ENCODE results near the gene NATD1.
"Not testable (repeated sequence)": the region's sequence is repeated elsewhere in the genome, so short reads cannot be mapped to it uniquely, and the experiment has no call there.

The NATD1 gene

DNA sequence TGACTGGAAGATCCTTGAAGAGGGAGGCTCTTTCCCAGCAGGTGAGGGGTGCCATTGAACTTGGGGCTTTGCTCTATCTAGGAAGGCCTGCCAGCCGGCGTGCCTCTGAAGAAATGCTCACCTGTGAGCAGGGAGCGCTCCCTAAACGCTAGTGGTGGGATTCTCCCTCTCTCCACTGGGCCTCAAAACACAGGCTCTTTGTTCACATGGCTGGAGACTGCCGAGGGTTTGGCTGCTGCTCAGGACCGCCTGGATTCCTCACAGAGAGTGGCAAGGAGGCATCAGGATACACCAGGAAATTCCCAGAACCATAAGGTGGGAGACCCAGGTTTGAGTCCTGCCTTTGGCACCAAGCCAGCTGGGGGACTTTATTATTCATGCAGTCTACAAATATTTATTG, 21.7 kb downstream of the NATD1 start:
- intact Hi-C loops (cut with DNase I): no loop called here
- peak in 2 of 10 donors; percentile 49 to 58 for DNase-seq

DNA sequence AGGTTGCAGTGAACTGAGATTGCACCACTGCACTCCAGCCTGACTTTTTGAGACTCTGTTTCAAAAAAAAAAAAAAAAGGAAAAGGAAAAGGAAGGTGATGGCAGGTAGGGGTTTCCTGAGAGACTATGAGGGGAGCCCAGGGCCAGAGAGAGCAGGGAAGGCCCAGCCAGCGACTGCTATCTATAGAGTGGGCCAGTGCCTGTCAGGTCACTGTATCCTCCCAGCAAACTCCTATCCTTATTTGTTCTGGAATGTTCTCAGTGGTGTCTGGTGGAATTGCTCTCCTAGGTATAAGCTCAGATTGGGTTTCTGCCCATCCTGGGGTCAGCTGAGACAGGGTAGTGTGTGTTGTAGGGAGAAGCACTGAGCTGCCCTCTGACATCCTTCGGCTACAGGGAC, 24.4 kb downstream of the NATD1 start:
- intact Hi-C loops (cut with DNase I): no loop called here
- DNase-seq: peak in 2 of 10 donors; percentile 12 to 57

DNA sequence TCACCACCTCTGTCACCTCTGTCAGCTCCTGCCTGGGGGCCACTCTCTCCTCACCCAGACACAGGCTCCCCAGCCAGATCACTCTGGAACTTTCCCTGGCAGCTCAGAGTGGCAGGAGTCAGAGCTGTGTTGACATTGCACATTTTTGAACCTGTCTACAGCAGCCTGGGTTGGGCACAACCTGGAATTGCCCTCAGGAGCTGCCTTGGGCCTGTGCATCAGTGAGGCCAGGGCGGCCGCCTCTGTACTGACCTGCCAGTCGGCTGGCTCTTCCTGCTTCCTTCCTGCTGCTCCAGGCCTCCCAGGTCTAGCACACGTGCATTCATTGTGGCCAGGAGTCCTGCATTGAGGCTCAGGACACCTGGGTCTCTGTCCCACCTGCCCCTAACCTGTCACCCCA, 25.1 kb downstream of the NATD1 start:
- DNase-seq: peak in 3 of 10 donors; percentile 44 to 62 (median 60)
- intact Hi-C loops (cut with DNase I): no loop called here

DNA sequence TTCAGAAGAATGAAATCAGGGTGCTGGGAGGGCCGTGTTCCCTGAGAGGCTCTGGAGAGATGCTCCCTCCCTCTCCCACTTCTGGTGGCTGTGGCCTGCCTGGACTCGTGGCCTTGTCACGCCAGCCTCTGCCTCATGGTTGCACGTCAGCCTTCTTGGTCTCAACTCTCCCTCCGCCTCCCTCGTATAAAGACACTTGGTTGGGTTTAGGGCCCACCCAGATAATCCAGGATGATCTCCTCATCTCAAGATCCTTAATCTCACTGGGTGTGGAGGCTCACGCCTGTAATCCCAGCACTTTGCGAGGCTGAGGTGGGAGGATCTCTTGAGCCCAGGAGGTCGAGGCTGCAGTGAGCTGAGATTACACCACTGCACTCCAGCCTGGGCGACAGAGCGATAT, 25.9 kb downstream of the NATD1 start:
- DNase-seq: peak in 2 of 10 donors; percentile 4 to 37
- intact Hi-C loops (cut with DNase I): not testable (repeated sequence)

DNA sequence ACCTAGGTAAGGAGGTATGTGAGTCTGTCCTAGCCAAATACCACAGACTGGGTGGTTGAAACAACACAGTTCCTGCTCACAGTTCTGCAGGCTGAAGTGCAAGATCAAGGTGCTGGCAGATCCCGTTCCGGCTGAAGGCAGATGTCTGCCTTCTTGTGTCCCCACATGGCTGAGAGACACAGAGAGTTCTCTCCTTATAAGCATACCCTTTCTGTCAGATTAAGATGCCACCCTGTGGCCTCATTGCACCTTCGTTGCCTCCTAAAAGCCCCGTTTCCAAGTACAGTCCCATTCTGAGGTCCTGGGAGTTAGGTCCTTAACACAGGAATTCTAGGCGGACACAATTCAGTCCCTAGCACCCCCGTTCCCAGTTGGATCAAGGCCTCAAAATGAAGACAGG, 30.1 kb downstream of the NATD1 start:
- peak in 2 of 10 donors; percentile 14 to 49 for DNase-seq
- intact Hi-C loops (cut with DNase I): no loop called here

DNA sequence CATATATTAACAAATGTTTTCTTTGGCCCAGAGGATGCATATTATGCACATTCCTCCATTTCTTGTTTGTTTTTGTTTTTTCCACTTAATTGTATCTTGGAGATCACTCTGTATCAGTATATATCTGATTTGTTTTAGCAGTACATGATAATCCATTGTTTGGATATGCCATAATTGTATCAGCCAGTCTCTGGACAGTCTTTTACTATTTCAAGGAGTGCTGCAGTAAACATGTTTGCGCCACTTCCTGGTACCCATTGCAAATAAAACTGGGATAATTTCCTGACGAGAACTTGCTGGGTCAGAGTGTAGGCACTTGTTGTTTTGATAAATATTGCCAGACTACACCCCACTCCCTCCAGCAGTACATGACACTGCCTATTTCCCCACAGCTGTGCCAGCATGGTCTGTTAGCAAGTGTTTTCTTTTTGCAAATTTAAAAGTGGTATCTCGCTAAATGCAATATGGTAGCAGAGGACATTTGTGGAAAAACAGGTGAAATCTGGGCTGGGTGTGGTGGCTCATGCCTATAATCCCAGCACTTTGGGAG, 34.3 kb downstream of the NATD1 start:
- intact Hi-C loops (cut with DNase I): loop anchor here (10.0 kb wide), 1 partner anchor 174 kb away; the partner anchor contains the start of gene USP22
- DNase-seq: peak in 1 of 10 donors; percentile 38

DNA sequence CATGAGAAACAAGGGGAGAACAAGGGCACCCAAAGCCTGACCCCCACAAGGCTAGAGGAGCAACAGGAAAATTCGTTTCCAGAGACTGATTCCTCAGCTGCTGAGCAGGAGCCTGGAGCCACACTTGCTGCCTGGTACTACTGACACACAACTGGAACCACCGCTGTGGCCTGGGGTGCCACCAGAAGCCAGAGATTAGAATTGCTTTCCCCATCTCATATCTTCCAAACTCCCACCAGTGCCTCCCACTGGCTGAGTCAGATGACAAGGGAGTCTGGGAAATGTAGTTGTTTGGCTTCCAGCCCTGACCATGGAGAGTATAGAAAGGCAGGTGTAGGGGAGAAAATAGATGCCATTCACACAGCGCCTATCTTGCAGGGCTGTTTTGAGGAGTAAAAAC, 35.1 kb downstream of the NATD1 start:
- intact Hi-C loops (cut with DNase I): loop anchor here (10.0 kb wide), 1 partner anchor 173 kb away; the partner anchor contains the start of gene USP22
- peak in 3 of 10 donors; percentile 37 to 64 (median 38) for DNase-seq

DNA sequence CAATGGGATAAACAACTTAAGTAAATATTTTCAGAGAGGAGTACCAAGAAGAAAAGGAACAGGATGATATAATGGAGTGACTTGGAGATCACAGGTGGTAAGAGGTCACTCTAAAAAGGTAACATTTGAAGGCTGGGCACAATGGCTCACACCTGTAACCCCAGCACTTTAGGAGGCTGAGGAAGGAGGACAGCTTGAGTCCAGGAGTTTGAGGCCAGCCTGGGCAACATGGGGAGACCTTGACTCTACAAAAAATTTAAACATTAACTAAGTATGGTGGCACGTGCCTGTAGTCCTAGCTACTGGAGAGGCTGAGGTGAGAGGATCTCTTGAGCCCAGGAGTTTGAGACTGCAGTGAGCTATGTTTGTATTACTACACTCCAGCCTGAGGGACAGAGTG, 35.9 kb downstream of the NATD1 start:
- intact Hi-C loops (cut with DNase I): loop anchor here (10.0 kb wide), 1 partner anchor 173 kb away; the partner anchor contains the start of gene USP22
- DNase-seq: no peak

DNA sequence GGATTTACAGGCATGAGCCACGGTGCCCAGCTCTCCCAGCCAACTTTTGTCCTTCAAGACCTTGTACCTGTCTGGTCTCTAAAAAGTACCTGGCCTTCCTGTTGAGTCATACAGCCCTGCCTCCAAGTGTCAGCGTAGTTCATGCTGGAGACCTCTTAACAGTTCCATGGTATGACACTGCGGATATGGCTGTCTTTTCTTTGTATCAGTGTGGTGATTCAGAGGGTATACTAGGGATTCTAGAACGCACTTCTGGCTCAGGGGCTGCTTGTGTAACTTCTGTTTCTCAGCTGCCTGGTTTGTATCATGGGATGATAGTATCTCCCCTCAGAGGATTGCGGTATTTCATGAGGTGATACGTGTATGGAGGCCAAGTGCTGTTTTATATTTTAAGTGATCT, 37.3 kb downstream of the NATD1 start:
- intact Hi-C loops (cut with DNase I): loop anchor here (10.0 kb wide), 1 partner anchor 171 kb away; the partner anchor contains the start of gene USP22

DNA sequence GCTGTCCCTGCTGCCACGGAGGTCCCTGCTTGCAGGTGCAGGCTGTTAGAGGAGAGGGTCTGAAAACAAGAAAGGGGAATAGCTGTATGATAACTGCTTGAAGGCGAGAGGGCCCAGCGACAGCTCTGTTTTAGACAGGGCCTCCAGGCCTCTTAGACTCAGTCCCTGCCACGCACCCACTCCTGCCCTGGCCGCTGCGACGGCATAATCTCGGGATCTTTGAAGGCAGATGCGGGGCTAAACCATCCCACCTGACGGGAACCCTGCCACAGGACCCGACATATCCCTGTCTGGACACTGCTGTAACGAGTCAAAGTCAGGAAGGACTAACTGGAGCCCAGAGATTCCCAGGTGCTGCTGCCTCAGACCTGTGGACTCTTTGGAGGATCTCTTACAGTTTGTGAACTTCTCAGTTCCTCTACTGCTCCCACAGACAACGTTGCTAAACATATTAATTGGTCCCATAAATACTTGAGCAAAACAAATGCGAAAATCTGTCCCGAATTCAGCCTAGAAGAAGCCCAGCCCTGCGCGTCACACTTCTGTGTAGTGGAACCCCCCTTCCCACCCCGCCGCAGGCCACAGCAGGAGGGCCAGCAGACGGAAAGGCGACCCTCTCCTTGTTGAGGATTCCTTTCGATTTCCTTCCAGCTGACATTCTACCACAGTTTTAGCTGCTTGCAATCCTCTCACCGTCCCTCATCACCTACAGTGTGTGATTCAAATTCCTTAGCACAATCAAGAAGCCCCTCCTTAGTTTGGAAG, 38.3 kb downstream of the NATD1 start:
- intact Hi-C loops (cut with DNase I): loop anchor here (1.0 to 10.0 kb wide), 3 partner anchors 38 to 170 kb away; partner anchors contain the start of genes DHRS7B, NATD1 and USP22
- DNase-seq: peak in 4 of 10 donors; percentile 14 to 78 (median 49)

More for the DNA sequence above, 37.3 kb downstream of the NATD1 start:
- peak in 1 of 10 donors; percentile 40 for DNase-seq

DNA sequence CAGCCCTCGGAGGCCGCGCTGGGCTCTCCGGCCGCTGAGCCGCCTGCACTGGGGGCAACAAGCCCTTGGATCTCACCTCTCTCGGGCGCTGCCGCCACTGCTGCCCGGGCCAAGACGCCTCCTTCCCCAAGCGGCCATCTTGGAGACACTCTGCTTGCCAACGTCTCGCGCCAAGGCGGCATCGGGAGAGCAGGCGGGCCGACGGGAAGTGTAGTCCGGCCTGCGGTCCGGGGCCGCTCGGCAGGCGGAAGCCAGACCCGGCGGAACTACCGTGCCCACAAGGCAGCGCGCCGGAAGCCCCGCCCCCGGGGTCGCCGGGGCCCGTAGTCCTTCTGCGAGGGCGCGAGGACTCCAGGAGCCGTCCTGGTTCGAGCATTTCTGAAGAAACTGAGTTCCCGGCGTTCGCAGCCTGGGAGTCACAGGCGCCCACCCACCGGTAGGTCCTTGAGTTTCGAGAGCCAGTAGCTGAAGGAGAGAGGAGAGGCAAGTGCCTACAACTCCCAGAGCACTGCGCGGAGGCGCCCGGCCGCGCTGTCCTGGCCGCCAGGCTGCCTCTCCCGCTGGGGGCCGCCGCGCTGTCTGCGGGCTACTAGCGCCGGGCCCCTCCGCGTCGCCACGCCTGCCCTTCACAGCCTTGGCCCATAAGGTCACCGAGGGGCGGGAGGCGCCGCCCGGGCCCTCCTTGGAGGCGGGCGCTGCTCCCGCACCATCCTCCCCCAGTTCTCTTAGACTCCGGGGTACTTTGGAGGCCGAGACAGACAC, 39.0 kb downstream of the NATD1 start, which contains the start of gene TMEM11:
TSS of gene TMEM11 (minus strand) at position 147 of the 762 bp plus-strand sequence. CDS start at position 138, 9 bp downstream.
- DNase-seq: peak; percentile 89 to 100 (median 97)
- intact Hi-C loops (cut with DNase I): loop anchor here (1.0 to 10.0 kb wide), 3 partner anchors 39 to 169 kb away; partner anchors contain the start of genes DHRS7B, NATD1 and USP22

DNA sequence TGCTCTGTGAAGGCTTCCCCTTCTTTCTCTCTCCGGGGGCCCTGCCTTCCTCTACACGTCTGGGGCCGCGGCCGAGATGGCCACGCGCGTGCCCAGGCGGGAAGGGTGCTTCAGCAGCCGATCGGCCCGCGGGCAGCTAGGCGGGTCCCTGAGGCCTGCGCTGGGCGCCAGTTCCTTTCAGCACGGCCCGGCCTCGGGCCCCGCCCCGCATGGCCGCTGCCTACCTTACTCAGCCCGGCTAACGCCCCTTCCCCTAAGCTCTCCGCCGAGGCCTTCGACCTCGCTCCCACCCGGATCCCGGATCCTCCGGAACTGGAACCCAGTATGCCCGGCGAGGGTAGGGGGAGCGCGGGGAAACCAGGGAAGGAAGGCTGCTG, 39.6 kb downstream of the NATD1 start:
- DNase-seq: peak in 3 of 10 donors; percentile 29 to 87 (median 86)
- intact Hi-C loops (cut with DNase I): loop anchor here (1.0 to 10.0 kb wide), 3 partner anchors 40 to 169 kb away; partner anchors contain the start of genes DHRS7B, NATD1 and USP22

DNA sequence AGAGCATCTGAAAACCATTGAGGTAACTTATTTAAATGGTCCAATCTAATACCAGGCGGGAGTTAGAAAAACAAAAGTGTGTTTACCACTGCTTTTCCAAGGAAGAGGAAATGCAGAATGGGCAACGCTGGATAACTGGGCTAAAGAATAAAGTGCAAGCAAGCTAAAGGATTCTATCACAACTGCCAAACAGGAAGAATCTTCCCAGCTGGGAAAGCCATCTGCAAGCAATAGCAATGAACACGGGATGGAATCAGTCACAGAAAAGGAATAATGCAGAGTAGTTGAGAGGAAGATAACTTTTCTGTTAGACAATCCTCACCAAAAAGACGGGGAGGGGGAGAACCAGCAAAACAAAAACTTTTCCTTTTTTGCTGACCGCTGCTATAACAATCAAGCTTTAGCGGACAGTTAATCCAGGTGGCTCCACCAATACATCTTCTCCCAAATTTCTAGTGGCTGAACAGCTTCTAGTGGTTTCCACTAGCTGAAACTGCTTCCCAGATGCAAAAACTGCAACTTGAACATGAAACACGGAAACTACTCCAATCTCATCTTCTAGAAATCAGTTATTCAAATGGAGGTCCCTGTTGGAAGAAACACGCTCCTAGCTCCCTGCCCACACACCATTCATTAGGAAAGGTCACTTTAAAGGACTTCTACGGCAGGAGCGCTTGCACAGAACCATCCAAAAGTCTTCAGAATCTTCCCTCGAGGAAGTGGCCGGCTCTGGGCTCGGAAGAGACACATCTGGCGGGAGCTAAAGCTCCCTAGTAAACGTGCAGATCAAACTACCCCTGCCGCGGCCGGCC, 40.2 kb downstream of the NATD1 start:
- DNase-seq: peak in 1 of 10 donors; percentile 2
- intact Hi-C loops (cut with DNase I): loop anchor here (5.0 to 10.0 kb wide), 2 partner anchors 86 to 168 kb away; partner anchors contain the start of genes DHRS7B and USP22

DNA sequence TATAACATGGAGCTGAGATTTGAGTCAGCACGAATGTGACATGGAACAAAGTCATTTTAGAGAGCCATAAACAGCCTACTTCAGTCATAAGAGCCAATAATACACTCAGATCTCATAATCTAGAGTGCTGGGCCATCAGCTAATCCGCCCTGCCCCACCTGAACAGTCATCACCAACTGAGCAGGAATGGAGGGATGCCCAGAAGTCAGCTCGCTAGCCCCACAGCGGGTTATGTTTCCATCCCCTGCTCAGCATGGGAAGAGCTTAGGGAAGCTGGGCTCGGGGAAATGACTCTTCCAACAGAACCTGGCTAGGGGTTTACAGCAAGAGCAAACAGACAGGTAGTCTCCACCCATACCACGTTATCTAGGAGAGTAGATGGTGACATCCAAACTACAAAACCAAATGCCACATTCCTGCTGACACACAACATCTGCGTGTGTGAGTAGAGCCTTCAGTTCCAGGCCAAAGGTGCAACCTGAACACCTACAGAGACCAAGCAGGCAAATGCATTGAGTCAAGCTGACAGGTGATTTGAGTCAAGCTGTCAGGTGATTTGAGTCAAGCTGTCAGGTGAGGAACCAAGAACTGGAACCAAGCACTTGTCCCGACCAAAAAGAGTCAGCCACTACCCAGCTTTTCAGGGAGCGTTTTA, 41.3 kb downstream of the NATD1 start:
- intact Hi-C loops (cut with DNase I): loop anchor here (5.0 to 10.0 kb wide), 2 partner anchors 85 to 167 kb away; partner anchors contain the start of genes DHRS7B and USP22
- DNase-seq: peak in 1 of 10 donors; percentile 43

DNA sequence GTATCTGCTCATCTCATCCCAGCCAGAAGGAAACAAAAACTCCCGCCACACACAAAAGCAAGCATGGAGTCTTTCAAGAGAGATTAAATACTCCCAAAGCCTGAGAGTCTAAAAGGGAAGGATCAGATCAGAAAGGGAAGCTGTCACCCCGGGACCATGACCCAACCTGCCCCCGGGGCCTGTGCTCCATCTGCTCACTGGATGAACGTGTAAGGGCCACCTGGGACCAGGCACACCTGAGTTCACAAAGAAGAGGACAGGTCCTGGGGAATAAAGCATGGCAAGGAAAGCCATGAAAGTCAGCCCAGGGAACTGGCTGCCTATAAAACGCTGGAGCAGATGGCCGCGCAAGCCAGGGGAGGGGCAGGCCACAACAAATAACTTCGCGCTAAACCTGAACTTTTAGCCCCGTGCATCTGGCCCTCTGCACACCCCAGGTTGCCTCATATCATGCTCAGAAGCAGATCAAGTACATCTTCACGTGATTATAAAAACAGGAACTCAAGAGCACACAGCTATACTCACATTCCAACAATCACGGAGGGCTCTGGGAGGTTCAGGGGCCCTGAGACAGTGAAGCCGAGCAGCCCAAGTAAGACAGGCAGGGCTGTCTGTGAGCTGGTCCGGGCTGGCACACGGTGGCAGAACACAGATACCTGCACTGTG, 42.7 kb downstream of the NATD1 start:
- peak in 3 of 10 donors; percentile 28 to 44 (median 39) for DNase-seq
- intact Hi-C loops (cut with DNase I): loop anchor here (5.0 to 10.0 kb wide), 2 partner anchors 83 to 166 kb away; partner anchors contain the start of genes DHRS7B and USP22

DNA sequence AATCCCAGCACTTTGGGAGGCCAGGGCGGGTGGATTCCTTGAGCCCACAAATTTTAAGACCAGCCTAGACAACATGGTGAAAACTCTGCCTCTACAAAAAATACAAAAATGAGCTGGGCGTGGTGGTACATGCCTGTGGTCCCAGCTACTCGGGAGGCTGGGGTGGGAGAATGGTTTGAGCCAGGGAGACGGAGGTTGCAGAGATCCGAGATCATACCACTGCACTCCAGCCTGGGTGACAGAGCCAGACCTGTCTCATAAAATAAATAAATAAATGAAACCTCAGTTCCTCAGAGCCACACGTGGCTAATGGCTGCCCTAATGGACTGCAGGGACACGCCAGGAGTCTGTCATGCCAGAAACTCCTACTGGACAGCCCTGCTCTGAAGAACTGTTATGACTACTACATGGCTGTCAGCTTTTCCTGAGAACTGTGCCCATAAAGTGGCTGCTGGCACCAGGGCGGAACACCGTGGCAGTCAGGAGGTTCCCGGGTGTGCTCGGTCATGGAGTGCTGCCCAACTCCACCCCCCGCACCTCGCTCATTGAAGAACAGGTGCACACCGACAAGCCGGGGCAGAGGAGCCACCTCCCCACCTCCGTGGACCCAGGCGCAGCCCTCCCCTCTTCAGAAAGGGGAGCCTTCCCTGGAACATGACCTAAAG, 43.6 kb downstream of the NATD1 start:
- intact Hi-C loops (cut with DNase I): loop anchor here (5.0 to 10.0 kb wide), 2 partner anchors 82 to 165 kb away; partner anchors contain the start of genes DHRS7B and USP22
- peak in 2 of 10 donors; percentile 32 to 66 for DNase-seq

DNA sequence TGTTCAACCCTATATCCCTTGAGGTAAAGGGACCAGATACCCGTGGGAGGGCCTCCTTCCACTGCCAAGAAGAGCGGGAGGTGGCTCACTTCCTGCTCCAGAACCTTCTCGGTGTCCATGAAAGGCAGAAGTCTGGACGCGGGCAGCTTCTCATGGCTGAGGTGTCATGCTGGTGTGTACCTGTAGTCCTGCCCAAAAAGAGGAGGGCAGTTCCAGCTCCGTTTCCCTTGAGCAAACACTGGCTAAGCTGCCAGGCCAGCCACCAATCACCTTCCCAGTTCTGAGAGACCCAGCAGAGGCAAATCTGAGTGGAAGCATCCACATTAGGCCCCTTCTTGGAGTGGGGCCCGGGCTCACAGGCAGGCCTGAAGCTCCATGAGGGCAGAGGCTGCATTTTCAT, 44.9 kb downstream of the NATD1 start:
- DNase-seq: peak in 1 of 10 donors; percentile 23
- intact Hi-C loops (cut with DNase I): no loop called here

All from posterior cingulate gyrus (tissue), 11 donors.